ENCODE measurements around the gene WWOX.

DNA sequence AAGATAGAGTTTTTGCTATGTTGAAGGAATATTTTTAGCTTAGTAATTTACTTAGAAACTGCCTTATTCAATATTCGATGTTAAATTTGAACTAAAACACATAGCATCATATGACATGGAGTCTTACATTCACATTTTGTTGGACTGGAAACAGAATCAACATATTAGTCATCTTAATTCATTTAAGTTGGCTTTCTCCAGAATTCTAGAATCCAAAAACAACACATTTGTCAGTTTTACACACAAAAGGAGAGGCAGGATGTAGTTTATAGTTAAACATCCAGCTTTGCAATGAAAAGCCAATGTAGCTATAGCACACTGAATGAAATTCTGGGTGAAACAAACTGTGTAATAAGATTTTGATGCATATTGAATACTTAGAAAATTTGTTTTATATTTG is 43.3 kb downstream of the WWOX start:
- TF ChIP-seq, protein P1, sequence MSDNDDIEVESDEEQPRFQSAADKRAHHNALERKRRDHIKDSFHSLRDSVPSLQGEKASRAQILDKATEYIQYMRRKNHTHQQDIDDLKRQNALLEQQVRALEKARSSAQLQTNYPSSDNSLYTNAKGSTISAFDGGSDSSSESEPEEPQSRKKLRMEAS (IDR thresholded peaks at IDR 0.05; ENCODE audit: low read depth, low read length): no peak
- TF ChIP-seq, protein P2, sequence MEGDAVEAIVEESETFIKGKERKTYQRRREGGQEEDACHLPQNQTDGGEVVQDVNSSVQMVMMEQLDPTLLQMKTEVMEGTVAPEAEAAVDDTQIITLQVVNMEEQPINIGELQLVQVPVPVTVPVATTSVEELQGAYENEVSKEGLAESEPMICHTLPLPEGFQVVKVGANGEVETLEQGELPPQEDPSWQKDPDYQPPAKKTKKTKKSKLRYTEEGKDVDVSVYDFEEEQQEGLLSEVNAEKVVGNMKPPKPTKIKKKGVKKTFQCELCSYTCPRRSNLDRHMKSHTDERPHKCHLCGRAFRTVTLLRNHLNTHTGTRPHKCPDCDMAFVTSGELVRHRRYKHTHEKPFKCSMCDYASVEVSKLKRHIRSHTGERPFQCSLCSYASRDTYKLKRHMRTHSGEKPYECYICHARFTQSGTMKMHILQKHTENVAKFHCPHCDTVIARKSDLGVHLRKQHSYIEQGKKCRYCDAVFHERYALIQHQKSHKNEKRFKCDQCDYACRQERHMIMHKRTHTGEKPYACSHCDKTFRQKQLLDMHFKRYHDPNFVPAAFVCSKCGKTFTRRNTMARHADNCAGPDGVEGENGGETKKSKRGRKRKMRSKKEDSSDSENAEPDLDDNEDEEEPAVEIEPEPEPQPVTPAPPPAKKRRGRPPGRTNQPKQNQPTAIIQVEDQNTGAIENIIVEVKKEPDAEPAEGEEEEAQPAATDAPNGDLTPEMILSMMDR (IDR thresholded peaks at IDR 0.05; ENCODE audit: low read depth, low read length): no peak
- TF ChIP-seq POLR2A (IDR thresholded peaks at IDR 0.05; ENCODE audit: extremely low read depth, insufficient read length) (no peak), MYC (IDR thresholded peaks at IDR 0.05; ENCODE audit: low read depth, low read length) (no peak)

Data from NB4 (cell line).